PC-9 (cell line): ENCODE results near the gene C7orf25. TPM values are rescaled to one million over a fixed set of nuclear protein-coding genes. Genes with fewer than 3 reads are reported as not detected.

ENCODE experiments used
- BruUV-seq: library from RNA; stranded (reverse); fragments of 400-500 nt; replicated peaks from 2 replicates; lab custom pipeline; 2021; lab: Mats Ljungman, UMichigan
- CTCF ChIA-PET: fragments of 300-600 bp; sonication (Branson Sonifier 250); formaldehyde crosslinking; loops from one replicate; lab custom pipeline; 2022; ENCODE audit warnings: antibody characterized with exemption; lab: Charles Lee
- POLR2A ChIA-PET: fragments of 300-600 bp; sonication (Branson Sonifier 250); formaldehyde crosslinking; loops from one replicate; lab custom pipeline; 2022; ENCODE audit warnings: antibody characterized with exemption; ENCODE audit not compliant: unreplicated experiment; lab: Charles Lee
- DNase-seq, 2 experiments: peaks; one replicate each; pipeline versions ENCODE4 v3.0.0 to v3.0.0-alpha.2; 2015 to 2022; ENCODE audit warnings: mixed read lengths in 1 of 2
- H2AFZ ChIP-seq: fragments of 200-600 bp; sonication (generic); 2 replicates; pipeline ENCODE4 v1.8.1; 2017; ENCODE audit warnings: antibody characterized with exemption
- H3F3A ChIP-seq: fragments of 200-600 bp; sonication (generic); 2 replicates; pipeline ENCODE4 v1.8.1; 2017; ENCODE audit warnings: antibody characterized with exemption, mild to moderate bottlenecking, low read depth; ENCODE audit not compliant: insufficient read depth
- H3K27ac ChIP-seq: fragments of 200-600 bp; sonication (generic); 2 replicates; pipeline ENCODE4 v1.6.1; 2016; ENCODE audit warnings: mixed run types
- H3K27me3 ChIP-seq: fragments of 200-600 bp; sonication (generic); 2 replicates; pipeline ENCODE4 v1.6.1; 2016; ENCODE audit warnings: low read depth, mixed run types; ENCODE audit not compliant: insufficient read depth
- H3K36me3 ChIP-seq: fragments of 200-600 bp; sonication (generic); 2 replicates; pipeline ENCODE4 v1.6.1; 2016; ENCODE audit warnings: low read depth, mixed run types
- H3K4me1 ChIP-seq: fragments of 200-600 bp; sonication (generic); replicated peaks from 2 replicates; pipeline ENCODE4 v1.6.1; 2016; ENCODE audit warnings: mixed run types; ENCODE audit not compliant: insufficient read depth
- H3K4me2 ChIP-seq: fragments of 200-600 bp; sonication (generic); 2 replicates; pipeline ENCODE4 v1.6.1; 2017; ENCODE audit warnings: mixed run types
- H3K4me3 ChIP-seq: fragments of 200-600 bp; sonication (generic); 2 replicates; pipeline ENCODE4 v1.6.1; 2016; ENCODE audit warnings: mixed run types
- H3K79me2 ChIP-seq: fragments of 200-600 bp; sonication (generic); 2 replicates; pipeline ENCODE4 v1.6.1; 2017; ENCODE audit warnings: low read depth, mixed run types
- H3K9me2 ChIP-seq: fragments of 200-600 bp; sonication (generic); 2 replicates; pipeline ENCODE4 v1.8.1; 2017; ENCODE audit warnings: mild to moderate bottlenecking; ENCODE audit not compliant: insufficient read depth
- H3K9me3 ChIP-seq: fragments of 200-600 bp; sonication (generic); 2 replicates; pipeline ENCODE4 v1.8.1; 2016; ENCODE audit warnings: low read depth; ENCODE audit not compliant: insufficient read depth
- H4K20me1 ChIP-seq: fragments of 200-600 bp; sonication (generic); 2 replicates; pipeline ENCODE4 v1.8.1; 2017; ENCODE audit not compliant: insufficient read depth
- CTCF ChIP-seq: fragments of 200-600 bp; sonication (generic); conservative IDR thresholded peaks from 2 replicates; pipeline ENCODE4 v1.6.1; 2017; ENCODE audit warnings: mixed run types, antibody characterized with exemption, mild to moderate bottlenecking, moderate library complexity
- EZH2 ChIP-seq: fragments of 200-600 bp; sonication (generic); IDR thresholded peaks from 2 replicates; pipeline ENCODE4 v1.8.0; 2017; ENCODE audit warnings: antibody characterized with exemption, low read depth
- intact Hi-C: fragments of 100-400 bp; cut with micrococcal nuclease; formaldehyde crosslinking; loops from one replicate; pipeline ENCODE4 v1.10.0; 2022; ENCODE audit not compliant: unreplicated experiment
- total RNA-seq: library from RNA; stranded (reverse); gene quantifications from 2 replicates; pipeline ENCODE4 v1.2.3, GENCODE V29; 2021

The C7orf25 gene
- total RNA-seq, 1 experiment from 2014 or later: 7.3 TPM

- peaks cover 22% of the 10 kb centered on the region for H3F3A ChIP-seq
- ChIA-PET CTCF (interaction anchor here (0.6 kb wide), 1 partner anchor 22 kb away, joined by 3 read pairs; the partner anchor contains the start of gene MRPL32), POLR2A (interaction anchor here (0.6 kb wide), 1 partner anchor 677 kb away, joined by 6 read pairs; no protein-coding TSS in a partner anchor)
- H3K4me2 ChIP-seq: peak overlapping the region; percentile 88
- H3K9me2 ChIP-seq: no peaks in the 10 kb centered on the region
- TF ChIP-seq EZH2 (no peak), CTCF (no peak)
- no peak overlapping the region for H2AFZ ChIP-seq
- no peaks in the 10 kb centered on the region for H3K27me3 ChIP-seq
- intact Hi-C loops: no loop called here
- no peaks in the 10 kb centered on the region for H4K20me1 ChIP-seq
- no peak overlapping the region for H3K27ac ChIP-seq
- H3K79me2 ChIP-seq: peaks cover 21% of the 10 kb centered on the region
- H3K9me3 ChIP-seq: no peaks in the 10 kb centered on the region
- peak overlapping the region; percentile 85; the same call in 1 of the 2 replicates for H3K4me3 ChIP-seq
- peaks cover 18% of the 10 kb centered on the region for H3K4me1 ChIP-seq
- no TSS peak for BruUV-seq
- H3K36me3 ChIP-seq: peaks cover 4% of the 10 kb centered on the region; the same call in 1 of the 2 replicates
- DNase-seq: no peak
Observed at GRCh38 chr7:42910306-42910705, 1.6 kb downstream of the C7orf25 start.

GRCh38 chr7:42907316-42907715 lies 4.6 kb downstream of the C7orf25 start:
- no peaks in the 10 kb centered on the region for H3K9me2 ChIP-seq
- BruUV-seq: no TSS peak
- H3K79me2 ChIP-seq: peaks cover 21% of the 10 kb centered on the region
- H2AFZ ChIP-seq: no peak overlapping the region
- H3K9me3 ChIP-seq: no peaks in the 10 kb centered on the region
- H3K4me3 ChIP-seq: no peak overlapping the region
- TF ChIP-seq EZH2 (no peak), CTCF (no peak)
- H4K20me1 ChIP-seq: no peaks in the 10 kb centered on the region
- ChIA-PET POLR2A (interaction anchor here (0.6 kb wide), 1 partner anchor 765 kb away, joined by 5 read pairs; no protein-coding TSS in a partner anchor), CTCF (no interaction called here)
- peaks cover 4% of the 10 kb centered on the region; the same call in 1 of the 2 replicates for H3K36me3 ChIP-seq
- H3K27me3 ChIP-seq: no peaks in the 10 kb centered on the region
- H3F3A ChIP-seq: peaks cover 1% of the 10 kb centered on the region; the same call in 1 of the 2 replicates
- H3K27ac ChIP-seq: no peak overlapping the region
- DNase-seq: no peak
- H3K4me2 ChIP-seq: no peak overlapping the region
- peaks cover 10% of the 10 kb centered on the region for H3K4me1 ChIP-seq
- intact Hi-C loops: no loop called here

GRCh38 chr7:42906181-42906580 lies 5.7 kb downstream of the C7orf25 start:
- ChIA-PET POLR2A (no interaction called here), CTCF (no interaction called here)
- peaks cover 7% of the 10 kb centered on the region; the same call in 1 of the 2 replicates for H3K4me1 ChIP-seq
- BruUV-seq: no TSS peak
- intact Hi-C loops: no loop called here
- no peaks in the 10 kb centered on the region for H3K27me3 ChIP-seq
- no peaks in the 10 kb centered on the region for H3K9me3 ChIP-seq
- peaks cover 4% of the 10 kb centered on the region; the same call in 1 of the 2 replicates for H3K36me3 ChIP-seq
- H2AFZ ChIP-seq: no peak overlapping the region
- no peak overlapping the region for H3K4me2 ChIP-seq
- H3K4me3 ChIP-seq: no peak overlapping the region
- no peaks in the 10 kb centered on the region for H4K20me1 ChIP-seq
- H3K27ac ChIP-seq: no peak overlapping the region
- no peaks in the 10 kb centered on the region for H3K9me2 ChIP-seq
- TF ChIP-seq EZH2 (no peak), CTCF (no peak)
- H3F3A ChIP-seq: no peaks in the 10 kb centered on the region
- H3K79me2 ChIP-seq: peaks cover 20% of the 10 kb centered on the region
- no peak for DNase-seq
